Right lung (tissue), 5 donors: ENCODE measurements around the gene ACY1. TPM values are rescaled to one million over a fixed set of nuclear protein-coding genes. Genes with fewer than 3 reads are reported as not detected.

Source experiments
- DNase-seq, 2 donors: peaks; one replicate each; pipeline ENCODE4 v3.0.0-alpha.2; 2013
- polyA plus RNA-seq, 5 donors: library from polyadenylated mRNA; unstranded; fragments of 120-200 nt; gene quantifications; one replicate each; pipeline versions ENCODE4 v1.2.1 to v1.2.3, GENCODE V29; 2013; ENCODE audit warnings: inconsistent platforms in 1 of 5, low replicate concordance in 1 of 5; ENCODE audit not compliant: insufficient read length in 5 of 5, insufficient read depth in 1 of 5

Gene ACY1
- polyA plus RNA-seq, 5 donors, result 28.7 to 43.1 (median 37.4) TPM

- DNase-seq, result no peak
These were observed 21.4 kb upstream of the ACY1 start for GRCh38 chr3:51961602-51962569.

GRCh38 chr3:51962854-51963530, 20.3 kb upstream of the ACY1 start:
- no peak for DNase-seq

GRCh38 chr3:51963951-51964451, 19.3 kb upstream of the ACY1 start:
- DNase-seq, result no peak

GRCh38 chr3:51964521-51964920, 18.8 kb upstream of the ACY1 start:
- DNase-seq, result no peak

- DNase-seq, result no peak
These were observed 17.3 kb upstream of the ACY1 start for GRCh38 chr3:51966016-51966415.

GRCh38 chr3:51966486-51966885, 16.8 kb upstream of the ACY1 start:
- no peak for DNase-seq

GRCh38 chr3:51966922-51967383, 16.4 kb upstream of the ACY1 start:
- no peak for DNase-seq

GRCh38 chr3:51967384-51968169, 15.8 kb upstream of the ACY1 start, which contains the start of gene PCBP4:
TSS of gene PCBP4 (minus strand) at chr3:51967454. CDS start at chr3:51961240, 6,214 bp downstream.
- peak; percentile 60 to 67 for DNase-seq

- peak in 1 of 2 donors; percentile 21 for DNase-seq
These were observed 15.1 kb upstream of the ACY1 start for GRCh38 chr3:51968170-51968775.

GRCh38 chr3:51968883-51969678, 14.3 kb upstream of the ACY1 start:
- DNase-seq, result no peak

- no peak for DNase-seq
These were observed 13.5 kb upstream of the ACY1 start for GRCh38 chr3:51969841-51970240.

- DNase-seq, result no peak
These were observed 12.6 kb upstream of the ACY1 start for GRCh38 chr3:51970606-51971300.

- DNase-seq, result no peak
These were observed 12.0 kb upstream of the ACY1 start for GRCh38 chr3:51971350-51971749.

GRCh38 chr3:51974277-51974962, 8.9 kb upstream of the ACY1 start:
- no peak for DNase-seq

- peak; percentile 61 to 67 for DNase-seq
These were observed 8.1 kb upstream of the ACY1 start, which contains the start of gene ABHD14A for GRCh38 chr3:51974963-51975851. TSS of gene ABHD14A (plus strand) at chr3:51975064. CDS start at chr3:51975136, 72 bp downstream.

GRCh38 chr3:51975852-51976549, 7.3 kb upstream of the ACY1 start:
- DNase-seq, result peak; percentile 70 to 74
